ENCODE measurements around the gene TRERF1. TPM values are rescaled to one million over a fixed set of nuclear protein-coding genes. Genes with fewer than 3 reads are reported as not detected.

The TRERF1 gene
- polyA plus RNA-seq, 3 donors, result 0.58 to 10.0 (median 2.0) TPM

- peaks cover 56 to 58% of the 10 kb centered on the region in 2 donors for H3K4me1 ChIP-seq (ENCODE audit: control insufficient read depth in 1 of 2, insufficient read depth in 2 of 2, low read length in 2 of 2)
- H3K4me3 ChIP-seq (replicated peaks in 1 of 3; ENCODE audit: low read depth in 2 of 3, low read length in 3 of 3), result no peak overlapping the region
These were observed 115.3 kb downstream of the TRERF1 start for GRCh38 chr6:42336431-42336830.

GRCh38 chr6:42335896-42336295 lies 115.8 kb downstream of the TRERF1 start:
- Histone ChIP-seq H3K4me2 (replicated peaks; ENCODE audit: extremely low read depth, low read length, poor library complexity, severe bottlenecking) (no peak overlapping the region), H3K9ac (ENCODE audit: insufficient read depth, low read length, poor library complexity, severe bottlenecking) (no peak overlapping the region), H3K36me3 (replicated peaks in 1 of 2; ENCODE audit: control insufficient read depth in 1 of 2, insufficient read depth in 2 of 2, low read length in 2 of 2) (no peaks in the 10 kb centered on the region), H3K4me1 (ENCODE audit: control insufficient read depth in 1 of 2, insufficient read depth in 2 of 2, low read length in 2 of 2) (peaks cover 61 to 63% of the 10 kb centered on the region in 2 donors), H4K20me1 (ENCODE audit: insufficient read depth, low read length) (no peaks in the 10 kb centered on the region), H2AFZ (ENCODE audit: insufficient read depth, low read depth, low read length, poor library complexity, severe bottlenecking) (no peak overlapping the region), H3K4me3 (replicated peaks in 1 of 3; ENCODE audit: low read depth in 2 of 3, low read length in 3 of 3) (no peak overlapping the region), H3K79me2 (ENCODE audit: insufficient read depth, low read length) (peaks cover 91% of the 10 kb centered on the region), H3K27ac (ENCODE audit: low read depth in 1 of 2, low read length in 2 of 2) (peak overlapping the region in 1 of 2 donors; percentile 92), H3K27me3 (ENCODE audit: control insufficient read depth in 2 of 2, insufficient read depth in 2 of 2, low read length in 2 of 2) (no peaks in the 10 kb centered on the region), H3K9me3 (replicated peaks in 1 of 2; ENCODE audit: control insufficient read depth in 1 of 2, insufficient read depth in 1 of 2, low read length in 2 of 2) (no peaks in the 10 kb centered on the region)
- intact Hi-C loops (cut with micrococcal nuclease), result no loop called here
- Mint-ChIP-seq H3K27me3 (ENCODE audit: low read depth in 3 of 3) (peaks cover 0 to 2% (median 0%) of the 10 kb centered on the region in 3 donors), H3K27ac (peak overlapping the region in 4 of 7 donors; percentile 16 to 87 (median 58)), H3K4me3 (no peak overlapping the region), H3K4me1 (peaks cover 84% of the 10 kb centered on the region), H3K9me3 (peaks cover 0 to 4% (median 0%) of the 10 kb centered on the region in 7 donors), H3K36me3 (peaks cover 6 to 18% of the 10 kb centered on the region in 2 donors)
- no peak for TF ChIP-seq CTCF (IDR thresholded peaks at IDR 0.05)
- WGBS (ENCODE audit: insufficient coverage), result 96% methylated on average over 5 of the region's 5 CpGs
- DNase-seq, result no peak

More at GRCh38 chr6:42336431-42336830, 115.3 kb downstream of the TRERF1 start:
- intact Hi-C loops (cut with micrococcal nuclease), result no loop called here
- H3K4me3 Mint-ChIP-seq, result no peak overlapping the region
- H3K9me3 Mint-ChIP-seq, result peaks cover 0 to 4% (median 0%) of the 10 kb centered on the region in 7 donors
- DNase-seq, result no peak
- H3K27ac Mint-ChIP-seq, result peak overlapping the region in 2 of 7 donors; percentile 13 to 80
- no peaks in the 10 kb centered on the region for H4K20me1 ChIP-seq (ENCODE audit: insufficient read depth, low read length)
- WGBS (ENCODE audit: insufficient coverage), result 100% methylated on average over 4 of the region's 5 CpGs
- H3K36me3 ChIP-seq (replicated peaks in 1 of 2; ENCODE audit: control insufficient read depth in 1 of 2, insufficient read depth in 2 of 2, low read length in 2 of 2), result no peaks in the 10 kb centered on the region
- H3K79me2 ChIP-seq (ENCODE audit: insufficient read depth, low read length), result peaks cover 90% of the 10 kb centered on the region
- H3K9me3 ChIP-seq (replicated peaks in 1 of 2; ENCODE audit: control insufficient read depth in 1 of 2, insufficient read depth in 1 of 2, low read length in 2 of 2), result no peaks in the 10 kb centered on the region
- H3K27me3 ChIP-seq (ENCODE audit: control insufficient read depth in 2 of 2, insufficient read depth in 2 of 2, low read length in 2 of 2), result no peaks in the 10 kb centered on the region
- peak overlapping the region in 1 of 2 donors; percentile 13 for H3K27ac ChIP-seq (ENCODE audit: low read depth in 1 of 2, low read length in 2 of 2)
- no peak overlapping the region for H2AFZ ChIP-seq (ENCODE audit: insufficient read depth, low read depth, low read length, poor library complexity, severe bottlenecking)
- H3K27me3 Mint-ChIP-seq (ENCODE audit: low read depth in 3 of 3), result peaks cover 0 to 2% (median 0%) of the 10 kb centered on the region in 3 donors
- TF ChIP-seq CTCF (IDR thresholded peaks at IDR 0.05), result no peak
- no peak overlapping the region for H3K9ac ChIP-seq (ENCODE audit: insufficient read depth, low read length, poor library complexity, severe bottlenecking)
- peaks cover 79% of the 10 kb centered on the region for H3K4me1 Mint-ChIP-seq
- H3K4me2 ChIP-seq (replicated peaks; ENCODE audit: extremely low read depth, low read length, poor library complexity, severe bottlenecking), result no peak overlapping the region
- peaks cover 10 to 18% of the 10 kb centered on the region in 2 donors for H3K36me3 Mint-ChIP-seq
